SK-MEL-5 (cell line): ENCODE results near the gene SPRYD3. TPM values are rescaled to one million over a fixed set of nuclear protein-coding genes. Genes with fewer than 3 reads are reported as not detected.

Experiments
- small RNA-seq, 2 experiments: library from RNA; depleted of rRNA; stranded (forward); fragments of <200 nt; gene quantifications; one replicate each; pipeline ENCODE3, GENCODE V24; 2014
- total RNA-seq: library from RNA; depleted of rRNA; stranded (reverse); fragments of >200 nt; shearing (Covaris generic); gene quantifications from 2 replicates; pipeline ENCODE4 v1.2.3, GENCODE V29; 2014; rRNA removed

SPRYD3 gene
- total RNA-seq, 1 experiment from 2014 or later, result 31.8 TPM

Small RNA genes lying within 50 kb of the gene (small RNA-seq; reads per million reads assigned to genes)
- gene MIR6757, result 0 reads per million in 2 experiments

Other genes with a start within 250 kb of the SPRYD3 start
- not detected in 2 replicates for gene KRT79, start 245.1 kb downstream of the SPRYD3 start, total RNA-seq
- 0.34 TPM in 1 of 2 replicates, not detected in the other for gene KRT78, start 230.4 kb downstream of the SPRYD3 start, total RNA-seq
- 0.96 TPM in 1 of 2 replicates, not detected in the other for gene KRT8, start 174.3 kb downstream of the SPRYD3 start, total RNA-seq
- gene KRT18, start 130.3 kb downstream of the SPRYD3 start, total RNA-seq, result 1.0 and 1.6 TPM in 2 replicates
- 995 and 1,087 TPM in 2 replicates for gene EIF4B, start 72.9 kb downstream of the SPRYD3 start, total RNA-seq
- gene TNS2, start 29.3 kb downstream of the SPRYD3 start, total RNA-seq, result 13.9 and 15.9 TPM in 2 replicates
- gene IGFBP6, start 18.3 kb upstream of the SPRYD3 start, total RNA-seq, result 1.7 and 1.9 TPM in 2 replicates
- not detected in 2 replicates for gene SOAT2, start 24.1 kb upstream of the SPRYD3 start, total RNA-seq
- gene ZNF740, start 101.3 kb upstream of the SPRYD3 start, total RNA-seq, result 11.7 and 16.6 TPM in 2 replicates
- 1.7 and 6.1 TPM in 2 replicates for gene CSAD, start 101.5 kb upstream of the SPRYD3 start, total RNA-seq
- 18.8 and 29.2 TPM in 2 replicates for gene ITGB7, start 127.9 kb upstream of the SPRYD3 start, total RNA-seq
- gene RARG, start 152.8 kb upstream of the SPRYD3 start, total RNA-seq, result 5.6 and 7.0 TPM in 2 replicates
- gene ESPL1, start 188.9 kb upstream of the SPRYD3 start, total RNA-seq, result 8.3 and 9.2 TPM in 2 replicates
- gene PFDN5, start 216.2 kb upstream of the SPRYD3 start, total RNA-seq, result 531 and 559 TPM in 2 replicates
- gene MYG1, start 220.3 kb upstream of the SPRYD3 start, total RNA-seq, result 59.4 and 61.3 TPM in 2 replicates
- gene AAAS, start 242.2 kb upstream of the SPRYD3 start, total RNA-seq, result 72.2 and 73.3 TPM in 2 replicates